ENCODE results near the gene FHDC1. TPM values are rescaled to one million over a fixed set of nuclear protein-coding genes. Genes with fewer than 3 reads are reported as not detected.

FHDC1 gene
- total RNA-seq, 1 donor from 2014 or later: 22.3 TPM

DNA sequence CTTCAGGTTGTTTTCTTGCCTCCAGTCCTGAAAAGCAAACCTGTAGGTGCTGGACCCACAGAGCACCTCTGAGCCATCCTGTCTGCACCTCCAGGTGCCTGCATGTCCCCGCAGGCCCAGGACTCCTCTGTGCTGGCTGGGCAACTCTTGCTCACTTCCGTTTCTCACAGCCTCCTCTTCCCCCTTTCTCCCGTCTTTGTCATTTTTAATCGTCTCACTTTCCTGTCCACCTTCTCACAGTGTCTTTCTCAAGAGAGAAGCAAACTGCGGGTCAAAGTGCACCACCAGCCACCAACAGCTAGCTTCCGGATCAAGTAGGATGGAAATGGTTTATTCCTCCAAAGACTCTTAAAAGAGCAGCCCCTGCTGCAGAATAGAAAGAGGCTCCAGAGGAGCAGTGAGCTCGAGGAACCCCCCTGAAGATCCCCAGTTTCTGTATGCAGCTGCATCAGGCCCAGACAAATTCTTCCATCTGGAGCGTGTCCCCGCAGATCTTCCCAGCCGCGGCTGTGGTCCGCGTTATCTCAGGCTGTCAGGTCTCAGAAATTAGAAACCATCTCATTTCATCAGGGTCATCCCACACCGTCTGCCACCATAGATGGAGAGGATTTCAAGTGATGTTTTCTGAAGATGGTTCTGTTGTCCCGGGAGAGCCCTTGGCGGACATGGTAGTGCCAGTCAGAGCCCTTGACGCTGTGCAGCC is 87.7 kb downstream of the FHDC1 start:
- TF ChIP-seq, protein P1, sequence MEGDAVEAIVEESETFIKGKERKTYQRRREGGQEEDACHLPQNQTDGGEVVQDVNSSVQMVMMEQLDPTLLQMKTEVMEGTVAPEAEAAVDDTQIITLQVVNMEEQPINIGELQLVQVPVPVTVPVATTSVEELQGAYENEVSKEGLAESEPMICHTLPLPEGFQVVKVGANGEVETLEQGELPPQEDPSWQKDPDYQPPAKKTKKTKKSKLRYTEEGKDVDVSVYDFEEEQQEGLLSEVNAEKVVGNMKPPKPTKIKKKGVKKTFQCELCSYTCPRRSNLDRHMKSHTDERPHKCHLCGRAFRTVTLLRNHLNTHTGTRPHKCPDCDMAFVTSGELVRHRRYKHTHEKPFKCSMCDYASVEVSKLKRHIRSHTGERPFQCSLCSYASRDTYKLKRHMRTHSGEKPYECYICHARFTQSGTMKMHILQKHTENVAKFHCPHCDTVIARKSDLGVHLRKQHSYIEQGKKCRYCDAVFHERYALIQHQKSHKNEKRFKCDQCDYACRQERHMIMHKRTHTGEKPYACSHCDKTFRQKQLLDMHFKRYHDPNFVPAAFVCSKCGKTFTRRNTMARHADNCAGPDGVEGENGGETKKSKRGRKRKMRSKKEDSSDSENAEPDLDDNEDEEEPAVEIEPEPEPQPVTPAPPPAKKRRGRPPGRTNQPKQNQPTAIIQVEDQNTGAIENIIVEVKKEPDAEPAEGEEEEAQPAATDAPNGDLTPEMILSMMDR (IDR thresholded peaks at IDR 0.05): no peak
- Mint-ChIP-seq H3K36me3 (ENCODE audit: unreplicated experiment) (no peaks in the 10 kb centered on the region), H3K4me1 (ENCODE audit: unreplicated experiment) (peaks cover 13% of the 10 kb centered on the region)

DNA sequence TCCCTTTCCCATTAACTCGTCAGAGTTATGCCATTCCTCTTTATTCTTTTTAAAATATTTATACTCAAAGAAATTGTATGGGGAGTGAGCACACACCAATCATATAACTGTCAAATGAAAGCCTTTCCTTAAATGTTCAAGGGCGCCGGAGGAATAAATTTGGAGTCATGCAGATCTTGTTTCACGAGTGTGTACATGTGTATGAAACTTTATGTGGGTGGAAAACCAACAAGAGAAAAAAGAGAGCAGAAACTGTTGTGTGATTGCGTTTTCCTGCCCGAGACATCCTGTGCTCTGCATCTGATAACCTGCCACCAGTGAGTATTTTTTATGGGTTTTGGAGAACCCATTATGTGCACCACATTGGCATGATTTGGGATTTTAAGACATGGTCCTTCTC is 88.3 kb downstream of the FHDC1 start:
- Mint-ChIP-seq H3K27me3 (ENCODE audit: unreplicated experiment) (no peaks in the 10 kb centered on the region), H3K27ac (ENCODE audit: unreplicated experiment) (no peak overlapping the region), H3K4me1 (ENCODE audit: unreplicated experiment) (peaks cover 13% of the 10 kb centered on the region), H3K4me3 (ENCODE audit: unreplicated experiment) (no peak overlapping the region), H3K9me3 (ENCODE audit: unreplicated experiment) (peaks cover 8% of the 10 kb centered on the region), H3K36me3 (ENCODE audit: unreplicated experiment) (no peaks in the 10 kb centered on the region)
- TF ChIP-seq, protein P1 (IDR thresholded peaks at IDR 0.05): no peak
- DNase-seq (ENCODE audit: extremely low spot score, unreplicated experiment): no peak

More for the DNA sequence above, 87.7 kb downstream of the FHDC1 start:
- Mint-ChIP-seq H3K27ac (ENCODE audit: unreplicated experiment) (no peak overlapping the region), H3K27me3 (ENCODE audit: unreplicated experiment) (no peaks in the 10 kb centered on the region), H3K9me3 (ENCODE audit: unreplicated experiment) (peaks cover 2% of the 10 kb centered on the region), H3K4me3 (ENCODE audit: unreplicated experiment) (no peak overlapping the region)
- no peak for DNase-seq (ENCODE audit: extremely low spot score, unreplicated experiment)

DNA sequence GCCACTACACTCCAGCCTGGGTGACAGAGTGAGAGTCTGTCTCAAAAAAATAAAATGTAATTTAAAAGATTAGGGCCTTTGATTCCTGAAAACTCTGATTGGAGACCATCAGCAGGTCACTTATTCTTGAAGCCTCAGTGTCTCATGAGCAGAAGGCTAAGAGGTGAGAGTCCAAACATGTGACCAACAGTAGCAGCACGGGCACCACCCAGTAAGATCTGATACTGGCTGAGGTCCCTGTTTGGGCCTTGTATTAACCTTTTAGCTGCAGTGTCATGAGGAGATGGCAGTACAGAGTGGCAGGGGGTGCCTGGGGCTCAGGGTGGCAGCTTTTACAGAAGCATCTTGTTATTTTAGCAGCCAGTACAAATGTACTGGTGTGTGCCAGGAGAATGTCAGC is 89.3 kb downstream of the FHDC1 start:
- peaks cover 2% of the 10 kb centered on the region for H3K27me3 Mint-ChIP-seq (ENCODE audit: unreplicated experiment)
- H3K36me3 Mint-ChIP-seq (ENCODE audit: unreplicated experiment): peaks cover 6% of the 10 kb centered on the region
- H3K4me3 Mint-ChIP-seq (ENCODE audit: unreplicated experiment): no peak overlapping the region
- H3K27ac Mint-ChIP-seq (ENCODE audit: unreplicated experiment): no peak overlapping the region
- DNase-seq (ENCODE audit: extremely low spot score, unreplicated experiment): no peak
- TF ChIP-seq, protein P1 (IDR thresholded peaks at IDR 0.05): no peak
- peaks cover 18% of the 10 kb centered on the region for H3K9me3 Mint-ChIP-seq (ENCODE audit: unreplicated experiment)
- H3K4me1 Mint-ChIP-seq (ENCODE audit: unreplicated experiment): peaks cover 13% of the 10 kb centered on the region

- no peak overlapping the region for H3K27ac Mint-ChIP-seq (ENCODE audit: unreplicated experiment)
- TF ChIP-seq, protein P1 (IDR thresholded peaks at IDR 0.05): no peak
- H3K4me3 Mint-ChIP-seq (ENCODE audit: unreplicated experiment): no peak overlapping the region
- peaks cover 6% of the 10 kb centered on the region for H3K36me3 Mint-ChIP-seq (ENCODE audit: unreplicated experiment)
- peaks cover 19% of the 10 kb centered on the region for H3K9me3 Mint-ChIP-seq (ENCODE audit: unreplicated experiment)
- H3K27me3 Mint-ChIP-seq (ENCODE audit: unreplicated experiment): peaks cover 2% of the 10 kb centered on the region
- DNase-seq (ENCODE audit: extremely low spot score, unreplicated experiment): no peak
- peaks cover 13% of the 10 kb centered on the region for H3K4me1 Mint-ChIP-seq (ENCODE audit: unreplicated experiment)
Observed at GRCh38 chr4:153026591-153027346, 90.6 kb downstream of the FHDC1 start.

DNA sequence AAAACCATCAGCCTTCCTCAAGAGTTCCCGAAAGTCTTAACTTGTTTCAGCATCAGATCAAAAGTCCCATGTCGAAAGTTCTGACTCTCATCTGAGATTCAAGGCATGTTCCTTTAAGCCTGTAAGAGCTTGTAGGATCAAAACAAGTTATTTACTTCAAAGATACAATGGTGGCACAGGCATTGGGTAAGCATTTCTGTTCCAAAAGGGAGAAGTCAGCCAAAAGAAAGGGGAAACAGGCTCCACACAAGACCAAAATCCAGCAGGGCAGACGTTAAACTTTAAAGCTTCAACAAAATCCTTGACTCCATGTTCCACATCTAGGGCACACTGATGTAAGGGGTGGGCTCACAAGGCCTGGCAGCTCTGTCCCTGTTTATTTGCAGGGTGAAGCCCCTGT is 91.7 kb downstream of the FHDC1 start:
- Mint-ChIP-seq H3K36me3 (ENCODE audit: unreplicated experiment) (peaks cover 6% of the 10 kb centered on the region), H3K27ac (ENCODE audit: unreplicated experiment) (no peak overlapping the region), H3K27me3 (ENCODE audit: unreplicated experiment) (peaks cover 2% of the 10 kb centered on the region), H3K9me3 (ENCODE audit: unreplicated experiment) (peaks cover 19% of the 10 kb centered on the region), H3K4me1 (ENCODE audit: unreplicated experiment) (peaks cover 11% of the 10 kb centered on the region), H3K4me3 (ENCODE audit: unreplicated experiment) (no peak overlapping the region)
- TF ChIP-seq, protein P1 (IDR thresholded peaks at IDR 0.05): no peak
- no peak for DNase-seq (ENCODE audit: extremely low spot score, unreplicated experiment)

All from osteocyte (in vitro differentiated cells).